WTC11 (cell line): ENCODE measurements around the gene DIP2A.

Experiments used
- CTCF ChIP-seq: fragments of 200-600 bp; IDR thresholded peaks from 2 replicates; pipeline ENCODE4 v1.8.0; 2022; ENCODE audit warnings: antibody characterized with exemption
- E2F1 ChIP-seq: sonication (generic); formaldehyde crosslinking; IDR thresholded peaks from 2 replicates; pipeline ENCODE4 v1.8.0; 2022; ENCODE audit warnings: mild to moderate bottlenecking, missing genetic modification reagents
- ESRRA ChIP-seq: sonication (generic); formaldehyde crosslinking; IDR thresholded peaks from 2 replicates; pipeline ENCODE4 v1.8.1; 2022; ENCODE audit warnings: mild to moderate bottlenecking, missing genetic modification reagents, borderline replicate concordance
- MAX ChIP-seq: sonication (generic); formaldehyde crosslinking; IDR thresholded peaks from 2 replicates; pipeline ENCODE4 v1.8.0; 2022; ENCODE audit warnings: mild to moderate bottlenecking, missing genetic modification reagents
- NR3C1 ChIP-seq: sonication (generic); formaldehyde crosslinking; conservative IDR thresholded peaks from 2 replicates; pipeline ENCODE4 v1.8.1; 2023; ENCODE audit warnings: low read depth, mild to moderate bottlenecking, missing genetic modification reagents
- STAT6 ChIP-seq: sonication (generic); formaldehyde crosslinking; conservative IDR thresholded peaks from 2 replicates; pipeline ENCODE4 v1.8.1; 2023; ENCODE audit warnings: mild to moderate bottlenecking, low read depth, missing genetic modification reagents, moderate library complexity
- TP53 ChIP-seq: sonication (generic); formaldehyde crosslinking; IDR thresholded peaks from 2 replicates; pipeline ENCODE4 v1.8.1; 2023; ENCODE audit warnings: mild to moderate bottlenecking, missing genetic modification reagents
- USF2 ChIP-seq: sonication (generic); formaldehyde crosslinking; IDR thresholded peaks from 2 replicates; pipeline ENCODE4 v1.8.1; 2023; ENCODE audit warnings: mild to moderate bottlenecking, missing genetic modification reagents, moderate library complexity
- ZNF219 ChIP-seq: sonication (generic); formaldehyde crosslinking; IDR thresholded peaks from 2 replicates; pipeline ENCODE4 v1.8.0; 2023; ENCODE audit warnings: missing genetic modification reagents, mild to moderate bottlenecking, borderline replicate concordance

- no peak for TF ChIP-seq CTCF
- TF ChIP-seq ZNF219 (CRISPR knock-in tag): no peak
- TF ChIP-seq NR3C1 (CRISPR knock-in tag): no peak
- TF ChIP-seq ESRRA (CRISPR knock-in tag): no peak
- TF ChIP-seq USF2: no peak
- TF ChIP-seq MAX (CRISPR knock-in tag): no peak
- no peak for TF ChIP-seq STAT6 (CRISPR knock-in tag)
- no peak for TF ChIP-seq TP53 (CRISPR knock-in tag)
- no peak for TF ChIP-seq E2F1
Observed at GRCh38 chr21:46454142-46454541, 4.5 kb upstream of the DIP2A start.
